Esophagus mucosa (tissue), 1 donor: Measurements from ENCODE around the gene DTHD1. TPM values are rescaled to one million over a fixed set of nuclear protein-coding genes. Genes with fewer than 3 reads are reported as not detected.

Source experiments
- ATAC-seq: fragments of 200-7000 bp; cut with Tn5 transposase; one replicate; pipeline ENCODE4 v1.9.1; 2020
- total RNA-seq: library from RNA; stranded (reverse); gene quantifications from one replicate; pipeline ENCODE4 v1.2.4, GENCODE V29; 2023
- donor health status: DM: yes; HTN: yes; CAD: no.

The DTHD1 gene
- total RNA-seq, 1 donor from 2014 or later, result 0.08 TPM

DNA sequence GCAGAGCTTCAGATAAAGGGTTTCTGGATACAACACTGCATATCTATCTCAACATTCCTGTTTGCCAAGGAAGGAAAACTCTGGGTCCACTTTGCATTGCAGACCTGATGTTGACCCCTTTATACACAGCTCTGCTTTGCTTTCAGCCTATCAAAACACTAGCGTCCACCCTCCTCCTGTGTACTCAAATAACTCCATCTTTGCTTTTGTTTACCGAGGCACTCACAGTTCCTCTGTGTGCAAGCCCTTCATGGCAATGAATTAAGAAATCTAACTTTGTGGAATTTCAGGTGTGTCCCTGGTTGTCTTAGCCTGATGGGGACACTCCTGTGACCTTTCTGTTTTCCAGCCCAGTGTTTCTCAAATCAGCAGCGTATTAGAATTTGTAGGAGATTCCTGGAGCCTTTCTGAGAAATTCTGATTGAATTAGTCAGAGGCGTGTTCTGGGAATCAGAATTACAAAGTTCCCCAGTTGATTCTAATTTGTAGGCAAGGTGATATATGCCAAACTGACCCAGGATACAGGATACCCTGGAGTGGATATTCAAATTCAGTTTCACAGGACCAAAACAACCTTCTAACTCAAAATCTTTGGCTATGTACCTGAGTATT lies 68.6 kb downstream of the DTHD1 start:
- ATAC-seq, result no peak

DNA sequence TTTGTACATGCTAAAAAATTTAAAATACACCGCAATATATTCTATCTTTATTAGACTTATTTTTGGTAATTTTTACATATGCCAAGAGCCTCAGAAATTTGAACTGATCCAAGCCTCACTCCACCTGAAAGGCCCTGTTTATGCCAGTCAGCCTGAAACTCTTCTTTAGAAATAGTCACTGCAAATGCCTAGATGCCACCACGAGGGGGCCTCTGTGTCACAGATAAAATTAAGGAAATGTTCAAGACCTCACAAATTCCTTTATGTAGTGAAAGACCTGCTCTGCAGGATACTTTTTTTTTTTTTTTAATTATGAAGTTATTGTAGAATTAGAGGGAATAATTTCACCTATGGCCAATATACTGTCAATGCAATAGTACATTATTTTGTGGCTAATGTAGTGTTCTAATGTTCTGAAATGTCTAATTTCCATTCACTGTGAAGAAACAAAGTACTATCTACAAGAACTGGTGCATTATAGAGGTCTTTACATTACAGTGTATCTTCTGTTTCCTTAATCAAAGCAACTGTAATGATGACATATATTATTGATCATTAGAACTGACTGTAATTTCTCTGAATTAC lies 69.8 kb downstream of the DTHD1 start:
- peak; percentile 83 for ATAC-seq

DNA sequence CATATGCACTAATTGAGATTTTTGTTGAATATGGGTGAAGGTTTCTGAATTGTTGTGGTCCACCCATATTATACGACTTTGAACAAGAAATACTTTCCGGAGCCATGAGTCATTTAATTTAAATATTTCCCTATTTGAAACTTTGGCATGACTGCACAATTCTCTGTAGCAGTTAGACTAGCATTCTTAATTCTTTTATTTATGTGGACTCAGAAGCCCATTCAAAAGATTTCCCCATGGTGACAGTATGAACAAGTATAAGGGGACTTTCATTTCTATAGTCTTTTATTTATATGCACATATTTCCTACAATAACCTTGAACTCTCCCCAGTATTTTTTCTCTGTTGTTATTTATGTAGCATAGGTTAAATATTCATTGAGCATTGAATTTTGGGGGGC lies 72.6 kb downstream of the DTHD1 start:
- ATAC-seq, result no peak

DNA sequence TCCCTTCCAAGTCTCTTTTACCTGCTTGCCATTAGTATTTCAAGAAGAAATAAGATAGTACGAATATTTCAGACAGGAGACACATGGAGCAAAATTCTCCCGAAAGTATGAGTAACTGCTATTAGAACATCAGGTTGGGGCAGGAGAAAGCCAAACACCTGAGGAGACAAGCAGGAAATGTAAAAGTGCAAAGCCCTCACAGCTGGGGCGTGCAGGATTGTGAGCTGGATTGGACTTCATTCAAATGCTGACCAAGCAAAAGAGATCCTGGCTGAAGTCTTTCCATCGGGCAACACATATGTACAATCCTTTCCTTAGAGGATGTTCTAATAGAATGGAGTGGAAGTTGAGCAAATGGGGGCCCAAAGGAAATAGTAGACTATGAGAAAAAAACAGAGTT lies 76.8 kb downstream of the DTHD1 start:
- peak; percentile 82 for ATAC-seq

DNA sequence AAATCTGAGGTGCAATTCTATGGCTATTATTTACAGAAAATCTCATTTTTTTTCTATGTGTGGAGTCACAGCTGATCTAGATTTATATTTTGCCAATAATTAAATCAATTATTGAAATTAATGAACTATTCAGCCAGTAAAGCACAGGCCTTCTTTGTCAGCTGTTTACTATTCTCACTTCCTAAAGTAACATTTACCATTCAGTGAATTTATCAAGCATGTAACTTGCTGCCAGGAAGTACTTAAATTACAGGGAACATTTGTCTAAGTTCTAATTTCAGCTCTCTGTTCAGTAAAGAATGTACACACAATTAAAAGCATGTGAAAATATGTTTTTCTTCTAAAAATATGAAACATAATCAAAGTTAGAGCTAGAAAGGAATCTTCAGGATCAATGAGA lies 79.3 kb downstream of the DTHD1 start:
- no peak for ATAC-seq

DNA sequence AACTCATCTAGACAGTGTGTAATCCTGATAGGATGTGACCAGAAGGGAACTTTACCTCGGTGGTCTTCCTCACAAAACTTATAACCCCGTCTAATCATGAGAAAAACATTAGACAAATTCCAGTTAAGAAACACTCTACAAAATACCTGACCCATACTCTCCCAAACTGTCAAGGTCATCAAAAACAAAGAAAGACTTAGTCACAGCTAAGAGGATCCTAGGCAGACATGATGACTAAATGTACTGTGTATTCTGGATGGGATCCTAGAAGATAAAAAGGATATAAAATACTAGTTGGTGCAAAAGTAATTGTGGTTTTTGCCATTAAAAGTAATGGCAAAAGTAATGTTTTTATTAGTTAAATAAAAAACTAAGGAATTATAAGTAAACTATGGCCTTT lies 81.6 kb downstream of the DTHD1 start:
- ATAC-seq, result peak; percentile 68

DNA sequence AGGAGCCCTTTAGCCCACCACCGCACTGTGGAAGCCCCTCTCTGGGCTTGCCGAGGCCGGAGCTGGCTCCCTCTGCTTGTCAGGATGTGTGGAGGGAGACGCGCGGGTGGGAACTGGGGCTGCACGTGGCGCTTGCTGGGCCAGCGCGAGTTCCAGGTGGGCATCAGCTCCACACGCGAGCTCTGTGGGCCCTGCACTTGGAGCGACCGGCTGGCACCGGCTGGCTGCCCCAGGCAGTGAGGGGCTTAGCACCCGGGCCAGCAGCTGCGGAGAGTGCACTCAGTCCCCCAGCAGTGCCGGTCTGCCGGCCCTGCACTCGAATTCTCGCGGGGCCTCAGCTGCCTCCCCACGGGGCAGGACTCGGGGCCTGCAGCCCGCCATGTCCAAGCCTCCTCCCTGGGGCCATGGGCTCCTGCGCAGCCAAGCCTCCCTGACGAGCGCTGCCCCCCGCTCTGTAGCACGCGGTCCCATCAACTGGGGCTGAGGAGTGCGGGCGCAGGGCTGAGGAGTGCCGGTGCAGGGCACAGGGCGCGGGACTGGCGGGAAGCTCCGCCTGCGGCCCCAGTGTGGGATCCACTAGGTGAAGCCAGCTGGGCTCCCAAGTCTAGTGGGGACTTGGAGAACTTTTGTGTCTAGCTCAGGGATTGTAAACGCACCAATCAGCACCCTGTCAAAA lies 93.6 kb downstream of the DTHD1 start:
- no peak for ATAC-seq

DNA sequence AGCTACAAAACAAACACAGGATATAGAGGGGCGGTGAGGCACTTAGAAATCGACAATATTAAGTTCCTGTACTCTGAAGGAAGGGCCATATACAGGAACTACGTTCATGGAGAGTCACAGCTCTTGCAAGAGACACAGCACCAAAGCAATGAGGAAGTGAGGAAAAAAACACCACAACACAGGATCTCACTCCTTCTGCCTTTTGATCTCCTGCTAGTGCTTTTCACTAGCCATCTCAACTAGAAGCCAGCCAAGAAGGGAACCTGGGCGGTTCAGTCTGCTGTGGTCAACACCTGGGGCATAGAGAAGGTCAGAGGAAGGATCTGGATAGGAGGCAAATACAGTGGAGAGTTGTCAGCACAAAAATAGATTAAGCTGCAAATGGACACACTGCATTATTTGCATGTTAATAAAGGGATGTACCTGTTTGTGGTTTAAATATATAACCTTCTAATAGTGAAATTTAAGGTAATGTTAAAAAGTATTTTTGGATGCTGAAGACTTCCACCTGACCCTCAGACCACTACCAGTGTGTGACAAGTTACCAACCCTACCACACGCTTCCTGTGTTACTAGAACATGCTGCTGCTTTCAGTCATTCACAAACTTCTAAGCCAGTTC lies 104.6 kb downstream of the DTHD1 start:
- peak; percentile 74 for ATAC-seq

DNA sequence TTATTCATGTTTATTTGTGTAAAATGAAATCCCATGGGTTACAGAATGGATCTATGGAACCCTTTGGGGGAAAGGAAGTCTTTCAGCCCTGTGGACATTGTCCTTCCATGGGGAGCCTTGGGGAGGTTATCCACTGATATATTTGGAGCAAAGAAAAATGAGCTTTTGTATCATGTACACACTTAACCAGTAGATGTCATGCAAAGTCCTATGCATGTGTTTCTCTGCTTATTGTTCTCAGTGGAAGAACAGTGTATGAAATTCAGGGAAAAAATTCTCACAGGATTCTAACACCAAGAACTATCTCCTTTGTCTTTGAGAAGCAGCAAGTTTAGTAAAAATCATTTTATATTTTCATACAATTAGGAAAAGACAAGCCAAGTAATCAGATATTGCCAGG lies 105.3 kb downstream of the DTHD1 start:
- no peak for ATAC-seq

DNA sequence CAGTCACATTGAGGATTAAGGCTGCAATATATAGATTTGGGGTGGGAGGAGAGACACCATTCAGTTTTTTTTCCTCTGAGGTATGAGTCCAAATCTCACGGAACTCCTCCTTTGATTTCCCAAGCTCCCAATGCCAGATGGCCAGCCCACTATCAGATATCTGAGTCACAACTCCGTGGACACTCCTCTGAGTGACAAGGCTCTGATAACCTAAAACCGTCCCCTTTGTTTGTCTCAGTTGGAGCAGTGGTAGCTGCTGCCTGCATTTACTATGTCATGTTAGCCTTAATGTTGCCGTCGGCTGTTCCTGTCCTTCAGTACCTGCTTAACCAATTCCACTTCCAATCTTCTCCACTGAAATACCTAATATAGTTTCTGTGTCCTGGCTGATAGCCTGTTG lies 107.3 kb downstream of the DTHD1 start:
- no peak for ATAC-seq

DNA sequence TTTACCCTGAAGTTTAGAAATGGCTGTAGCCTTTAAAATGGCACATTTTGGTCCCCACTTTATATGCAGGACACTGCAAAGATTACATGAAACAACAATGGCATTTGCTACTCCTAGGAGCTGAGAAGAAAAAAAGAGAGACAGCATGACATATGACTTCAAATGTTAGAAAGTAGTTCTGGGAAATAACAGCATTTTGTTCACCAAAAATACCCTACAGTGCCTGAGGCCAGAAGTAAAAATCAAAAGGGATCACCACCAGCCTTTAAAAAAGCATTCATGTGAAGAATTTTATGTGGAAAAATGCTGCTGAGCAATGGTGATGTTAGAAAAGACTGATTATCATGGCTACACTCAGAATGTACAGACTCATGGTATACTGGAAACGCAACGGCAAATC lies 110.0 kb downstream of the DTHD1 start:
- no peak for ATAC-seq

DNA sequence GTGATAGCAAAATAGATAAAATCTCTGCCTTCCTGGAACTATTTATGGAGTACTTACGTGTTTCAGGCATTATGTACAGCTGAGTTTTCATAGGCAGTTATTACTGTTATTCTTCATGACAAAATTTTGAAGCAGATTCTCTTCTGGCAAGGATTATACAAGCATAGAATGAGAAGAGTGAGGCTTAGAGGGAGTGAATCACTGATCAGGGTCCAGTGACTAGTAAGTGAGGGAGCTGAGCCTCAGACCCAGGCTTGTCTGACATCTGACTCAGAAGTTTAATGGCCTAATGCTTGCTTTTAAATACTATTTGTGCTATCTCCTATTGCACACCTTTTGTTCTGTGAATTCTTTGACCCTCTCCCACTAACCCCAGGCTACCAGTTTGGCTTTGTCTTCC lies 110.6 kb downstream of the DTHD1 start:
- peak; percentile 70 for ATAC-seq

DNA sequence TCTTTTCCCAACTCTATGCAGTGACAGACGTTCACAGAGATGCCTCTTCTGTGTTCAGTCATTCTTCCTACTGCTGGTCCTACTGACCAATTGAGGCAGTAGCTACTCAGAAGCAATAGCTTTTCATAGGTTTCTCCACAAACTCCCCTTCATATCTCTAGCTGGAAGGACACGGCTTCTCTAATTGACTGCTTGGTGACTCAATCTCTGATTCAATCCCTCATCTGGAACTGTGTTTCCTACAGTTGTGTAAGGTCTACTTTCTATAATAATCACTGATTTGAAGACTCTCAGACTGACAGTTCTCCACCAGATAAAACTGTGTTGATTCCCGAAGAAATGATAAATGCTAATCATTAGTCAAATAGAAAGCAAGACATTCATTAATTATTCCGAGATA lies 111.5 kb downstream of the DTHD1 start:
- no peak for ATAC-seq

Other genes starting within 250 kb of the DTHD1 start
- gene ARAP2, start 37.1 kb upstream of the DTHD1 start, total RNA-seq, result 28.5 TPM